Neural progenitor cell (in vitro differentiated cells): ENCODE data around the gene EDEM2. TPM values are rescaled to one million over a fixed set of nuclear protein-coding genes. Genes with fewer than 3 reads are reported as not detected.

ENCODE experiments used
- DNase-seq: peaks from one replicate; pipeline ENCODE4 v3.0.0-alpha.2; 2016; ENCODE audit warnings: low spot score
- H2AFZ ChIP-seq: fragments of 200-600 bp; sonication (generic); replicated peaks from 2 replicates; pipeline ENCODE4 v1.6.1; 2016; ENCODE audit warnings: antibody characterized with exemption
- H3F3A ChIP-seq: fragments of 200-600 bp; sonication (generic); 2 replicates; pipeline ENCODE4 v1.6.1; 2016; ENCODE audit warnings: antibody characterized with exemption, low read depth
- H3K27ac ChIP-seq: fragments of 200-600 bp; sonication (generic); 2 replicates; pipeline ENCODE4 v1.5.1; 2016; ENCODE audit warnings: mild to moderate bottlenecking
- H3K27me3 ChIP-seq: fragments of 200-600 bp; sonication (generic); 2 replicates; pipeline ENCODE4 v1.6.1; 2016; ENCODE audit warnings: mild to moderate bottlenecking, moderate library complexity
- H3K36me3 ChIP-seq: fragments of 200-600 bp; sonication (generic); 2 replicates; pipeline ENCODE4 v1.5.1; 2016
- H3K4me1 ChIP-seq: fragments of 200-600 bp; sonication (generic); 2 replicates; pipeline ENCODE4 v1.6.1; 2016; ENCODE audit warnings: mixed run types
- H3K4me2 ChIP-seq: fragments of 200-600 bp; sonication (generic); 2 replicates; pipeline ENCODE4 v1.6.1; 2016
- H3K4me3 ChIP-seq: fragments of 200-600 bp; sonication (generic); 2 replicates; pipeline ENCODE4 v1.5.1; 2016
- H3K79me2 ChIP-seq: fragments of 200-600 bp; sonication (generic); 2 replicates; pipeline ENCODE4 v1.6.1; 2016; ENCODE audit warnings: low read depth
- H3K9ac ChIP-seq: fragments of 200-600 bp; sonication (generic); 2 replicates; pipeline ENCODE4 v1.6.1; 2016
- H3K9me3 ChIP-seq: fragments of 200-600 bp; sonication (generic); 2 replicates; pipeline ENCODE4 v1.5.1; 2016; ENCODE audit warnings: low read depth
- H4K20me1 ChIP-seq: fragments of 200-600 bp; sonication (generic); 2 replicates; pipeline ENCODE4 v1.6.1; 2016; ENCODE audit warnings: low read depth
- H3K27ac Mint-ChIP-seq: 3 replicates; pipeline ENCODE4 v1.8.0; 2021; ENCODE audit warnings: mixed read lengths
- H3K27me3 Mint-ChIP-seq: 2 replicates; pipeline ENCODE4 v1.8.0; 2022; ENCODE audit warnings: low read depth, mild to moderate bottlenecking, inconsistent platforms, moderate library complexity, mixed read lengths; ENCODE audit not compliant: insufficient read depth
- H3K36me3 Mint-ChIP-seq: 3 replicates; pipeline ENCODE4 v1.8.0; 2021; ENCODE audit warnings: mixed read lengths
- H3K4me1 Mint-ChIP-seq: 3 replicates; pipeline ENCODE4 v1.8.0; 2021; ENCODE audit warnings: mixed read lengths
- H3K4me3 Mint-ChIP-seq: 3 replicates; pipeline ENCODE4 v1.8.0; 2021; ENCODE audit warnings: mild to moderate bottlenecking, moderate library complexity, mixed read lengths
- H3K9me3 Mint-ChIP-seq: 3 replicates; pipeline ENCODE4 v1.8.0; 2020; ENCODE audit warnings: mixed read lengths
- CTCF ChIP-seq: fragments of 200-600 bp; sonication (generic); IDR thresholded peaks from 2 replicates; pipeline ENCODE4 v1.5.1; 2017; ENCODE audit warnings: antibody characterized with exemption, mild to moderate bottlenecking
- EZH2 ChIP-seq: fragments of 200-600 bp; sonication (generic); IDR thresholded peaks from 2 replicates; pipeline ENCODE4 v1.6.1; 2017; ENCODE audit warnings: antibody characterized with exemption, mild to moderate bottlenecking, moderate library complexity
- EZH2phosphoT487 ChIP-seq: fragments of 200-600 bp; sonication (generic); IDR thresholded peaks from 2 replicates; pipeline ENCODE4 v1.6.1; 2017; ENCODE audit warnings: antibody characterized with exemption
- total RNA-seq: library from RNA; depleted of rRNA; stranded (reverse); fragments of >200 nt; gene quantifications from 2 replicates; pipeline ENCODE4 v1.2.3, GENCODE V29; 2015; ENCODE audit warnings: low replicate concordance

EDEM2 gene
- total RNA-seq, 1 donor from 2014 or later, result 9.3 TPM

GRCh38 chr20:35120012-35120701 is 27.0 kb downstream of the EDEM2 start:
- no peaks in the 10 kb centered on the region for H3K27me3 Mint-ChIP-seq
- Histone ChIP-seq H3K27ac (no peak overlapping the region), H4K20me1 (no peaks in the 10 kb centered on the region), H3K4me1 (no peaks in the 10 kb centered on the region), H3K4me3 (no peak overlapping the region), H3F3A (no peaks in the 10 kb centered on the region), H3K4me2 (no peak overlapping the region), H3K9me3 (no peaks in the 10 kb centered on the region), H2AFZ (no peak overlapping the region), H3K27me3 (no peaks in the 10 kb centered on the region), H3K36me3 (no peaks in the 10 kb centered on the region), H3K9ac (no peak overlapping the region), H3K79me2 (no peaks in the 10 kb centered on the region)
- H3K27ac Mint-ChIP-seq, result no peak overlapping the region
- DNase-seq, result no peak
- peaks cover 16% of the 10 kb centered on the region for H3K36me3 Mint-ChIP-seq
- H3K9me3 Mint-ChIP-seq, result no peaks in the 10 kb centered on the region
- H3K4me1 Mint-ChIP-seq, result no peaks in the 10 kb centered on the region
- no peak overlapping the region for H3K4me3 Mint-ChIP-seq
- TF ChIP-seq CTCF, result no peak
- no peak for TF ChIP-seq EZH2
- no peak for TF ChIP-seq EZH2phosphoT487

- Histone ChIP-seq H4K20me1 (no peaks in the 10 kb centered on the region), H3K79me2 (no peaks in the 10 kb centered on the region), H3K27me3 (no peaks in the 10 kb centered on the region), H3K4me3 (no peak overlapping the region), H3K9ac (no peak overlapping the region), H3K4me2 (no peak overlapping the region), H3K4me1 (no peaks in the 10 kb centered on the region), H3K27ac (no peak overlapping the region), H3K36me3 (no peaks in the 10 kb centered on the region), H3F3A (no peaks in the 10 kb centered on the region), H2AFZ (no peak overlapping the region), H3K9me3 (no peaks in the 10 kb centered on the region)
- Mint-ChIP-seq H3K27me3 (no peaks in the 10 kb centered on the region), H3K4me1 (no peaks in the 10 kb centered on the region), H3K9me3 (no peaks in the 10 kb centered on the region), H3K36me3 (peaks cover 13% of the 10 kb centered on the region), H3K4me3 (no peak overlapping the region), H3K27ac (no peak overlapping the region)
- DNase-seq, result no peak
- no peak for TF ChIP-seq EZH2phosphoT487
- TF ChIP-seq CTCF, result no peak
- TF ChIP-seq EZH2, result no peak
These were observed 29.5 kb downstream of the EDEM2 start for GRCh38 chr20:35117629-35118028.

- Histone ChIP-seq H4K20me1 (no peaks in the 10 kb centered on the region), H3K36me3 (no peaks in the 10 kb centered on the region), H3K27me3 (no peaks in the 10 kb centered on the region), H3K79me2 (no peaks in the 10 kb centered on the region), H3K9ac (no peak overlapping the region), H3K4me1 (no peaks in the 10 kb centered on the region), H3K27ac (no peak overlapping the region), H3K9me3 (no peaks in the 10 kb centered on the region), H3K4me2 (no peak overlapping the region), H2AFZ (no peak overlapping the region), H3K4me3 (no peak overlapping the region), H3F3A (no peaks in the 10 kb centered on the region)
- Mint-ChIP-seq H3K27ac (no peak overlapping the region), H3K27me3 (no peaks in the 10 kb centered on the region), H3K4me1 (no peaks in the 10 kb centered on the region), H3K9me3 (no peaks in the 10 kb centered on the region), H3K36me3 (peaks cover 13% of the 10 kb centered on the region), H3K4me3 (no peak overlapping the region)
- DNase-seq, result no peak
- TF ChIP-seq CTCF (no peak), EZH2 (no peak), EZH2phosphoT487 (no peak)
These were observed 29.9 kb downstream of the EDEM2 start for GRCh38 chr20:35117196-35117595.
